GM12878 (cell line): ENCODE data around the gene SH3D19. TPM values are rescaled to one million over a fixed set of nuclear protein-coding genes. Genes with fewer than 3 reads are reported as not detected.
A peak's percentile ranks its signal among the peaks of the same experiment; 100 is the strongest.

Experiments used
- ATAC-seq: fragments of 200-7000 bp; cut with Tn5 transposase; 3 replicates; pipeline ENCODE4 v1.9.1; 2020; ENCODE audit warnings: mild to moderate bottlenecking, moderate library complexity
- BruUV-seq: library from RNA; stranded (reverse); fragments of 400-500 nt; replicated peaks from 2 replicates; lab custom pipeline; 2021; lab: Mats Ljungman, UMichigan
- CTCF ChIA-PET: fragments of 300-600 bp; sonication (Branson Sonifier 250); formaldehyde crosslinking; extraction: SDS; loops from one replicate; lab custom pipeline; 2021; ENCODE audit warnings: inconsistent platforms; lab: Yijun Ruan, JAX
- POLR2A ChIA-PET: fragments of 350-600 bp; formaldehyde crosslinking; extraction: SDS; loops from one replicate; lab custom pipeline; 2021; ENCODE audit warnings: inconsistent platforms; lab: Charles Lee
- RAD21 ChIA-PET: fragments of 300-600 bp; sonication (Branson Sonifier 250); formaldehyde crosslinking; loops from one replicate; lab custom pipeline; 2023; ENCODE audit warnings: antibody characterized with exemption; ENCODE audit not compliant: unreplicated experiment; lab: Charles Lee
- SMC1A ChIA-PET: fragments of 300-600 bp; sonication (Branson Sonifier 250); formaldehyde crosslinking; loops from one replicate; lab custom pipeline; 2023; ENCODE audit not compliant: unreplicated experiment, uncharacterized antibody; lab: Charles Lee
- DNase-seq: peaks from one replicate; pipeline ENCODE4 v3.0.0-alpha.2; 2011; ENCODE audit warnings: low read depth, low spot score
- FAIRE-seq: peaks from 3 replicates; lab custom pipeline; 2011; peaks lifted over from hg19 to GRCh38; lab: Jason Lieb, UNC
- H2AFZ ChIP-seq: 2 replicates; pipeline ENCODE4 v1.6.0; 2011; ENCODE audit warnings: low read depth, low read length, control low read depth; ENCODE audit not compliant: control insufficient read depth
- H3K27ac ChIP-seq: 2 replicates; pipeline ENCODE4 v1.5.1; 2011; ENCODE audit warnings: control low read depth; ENCODE audit not compliant: control insufficient read depth, insufficient read depth
- H3K27me3 ChIP-seq, 2 experiments: replicated peaks in 1 of 2; 2 replicates each; pipeline versions ENCODE4 v1.6.0 to v1.6.1; 2011; ENCODE audit warnings: low read length in 1 of 2; ENCODE audit not compliant: control insufficient read depth in 2 of 2, insufficient read depth in 2 of 2
- H3K36me3 ChIP-seq, 2 experiments: 2 replicates each; pipeline ENCODE4 v1.5.1; 2011; ENCODE audit warnings: low read length in 1 of 2; ENCODE audit not compliant: control insufficient read depth in 2 of 2, insufficient read depth in 2 of 2
- H3K4me1 ChIP-seq: 2 replicates; pipeline ENCODE4 v1.6.1; 2011; ENCODE audit warnings: mild to moderate bottlenecking, low read length, moderate library complexity, mixed read lengths; ENCODE audit not compliant: control insufficient read depth, insufficient read depth
- H3K4me2 ChIP-seq: 2 replicates; pipeline ENCODE4 v1.6.0; 2011; ENCODE audit warnings: control low read depth; ENCODE audit not compliant: control insufficient read depth, insufficient read depth
- H3K4me3 ChIP-seq: fragments of 200-600 bp; sonication (generic); 2 replicates; pipeline ENCODE4 v1.5.1; 2016
- H3K79me2 ChIP-seq: 2 replicates; pipeline ENCODE4 v1.6.0; 2011; ENCODE audit warnings: low read length; ENCODE audit not compliant: control insufficient read depth, insufficient read depth
- H3K9ac ChIP-seq: 2 replicates; pipeline ENCODE4 v1.8.0; 2011; ENCODE audit warnings: low read length, control low read depth, mixed read lengths; ENCODE audit not compliant: control insufficient read depth, insufficient read depth
- H3K9me3 ChIP-seq: replicated peaks from 3 replicates; pipeline ENCODE4 v1.5.1; 2011; ENCODE audit warnings: mild to moderate bottlenecking, low read length; ENCODE audit not compliant: control insufficient read depth, insufficient read depth
- H4K20me1 ChIP-seq: 2 replicates; pipeline ENCODE4 v1.6.0; 2011; ENCODE audit not compliant: control insufficient read depth, insufficient read depth
- HDAC2 ChIP-seq: fragments of 200-600 bp; sonication (generic); IDR thresholded peaks from 2 replicates; pipeline ENCODE4 v1.6.1; 2017
- HDGF ChIP-seq: fragments of 450-650 bp; IDR thresholded peaks from 2 replicates; pipeline ENCODE4 v1.6.1; 2016; ENCODE audit warnings: antibody characterized with exemption
- IKZF2 ChIP-seq, 2 experiments: fragments of 450-650 bp; IDR thresholded peaks; 2 replicates each; pipeline ENCODE4 v1.6.1; 2017; ENCODE audit warnings: mild to moderate bottlenecking in 2 of 2, moderate library complexity in 2 of 2
- NFIC ChIP-seq: IDR thresholded peaks from 2 replicates; pipeline ENCODE4 v1.6.1; 2012; ENCODE audit warnings: low read depth, mild to moderate bottlenecking, inconsistent platforms, low read length, moderate library complexity
- NFYB ChIP-seq: IDR thresholded peaks from 2 replicates; pipeline ENCODE4 v1.6.1; 2011; ENCODE audit warnings: low read depth, mild to moderate bottlenecking, low read length, improper control_type of control experiment, moderate library complexity; ENCODE audit not compliant: insufficient read depth
- RELA ChIP-seq: fragments of 450-650 bp; IDR thresholded peaks from 2 replicates; pipeline ENCODE4 v1.8.0; 2014; ENCODE audit warnings: borderline replicate concordance; ENCODE audit not compliant: partially characterized antibody
- WGBS: methylation state at CpG from one replicate; pipeline ENCODE4 v1.1.6; 2016; ENCODE audit warnings: low lambda C conversion rate; ENCODE audit not compliant: insufficient replicate concordance, insufficient coverage; ENCODE audit errors: missing lambda C conversion rate; 5-methylcytosine and 5-hydroxymethylcytosine counted together
- in situ Hi-C: fragments of 300-500 bp; cut with MboI; formaldehyde crosslinking; loops from 9 replicates; pipeline ENCODE4 v1.14.3; 2018; ENCODE audit warnings: mixed read lengths
- intact Hi-C: fragments of 100-400 bp; cut with micrococcal nuclease; formaldehyde crosslinking; loops from one replicate; pipeline ENCODE4 v1.14.2; 2022; ENCODE audit not compliant: unreplicated experiment
- polyA plus RNA-seq, 11 experiments: library from polyadenylated mRNA; depleted of rRNA in 4 of 11; unstranded in 6 of 11; stranded (reverse) in 5 of 11; fragments of >200 nt; fragmentation: Nextera tagmentation in 4 of 11; fragmentation: Illumina TruSeq in 1 of 11; extraction: Ambion mirVana in 4 of 11; extraction: Trizol in 1 of 11; gene quantifications; 1 replicate in 1 of 11; 2 replicates in 10 of 11; pipeline versions ENCODE4 v1.2.1 to v1.2.3, GENCODE V29; 2011 to 2016; ENCODE audit warnings: inconsistent platforms in 2 of 11, missing spikeins in 2 of 11, low read depth in 1 of 11
- total RNA-seq, 4 experiments: library from RNA; depleted of rRNA in 3 of 4; stranded (reverse); fragments of >200 nt in 3 of 4; fragmentation: Illumina TruSeq in 1 of 4; extraction: Trizol in 1 of 4; gene quantifications; 2 replicates each; pipeline versions ENCODE4 v1.2.1 to v1.2.3, GENCODE V29; 2013 to 2021

The SH3D19 gene
- total and polyA plus RNA-seq, 10 of the 15 experiments (the other 5 are each of a cell fraction or from before 2014, with no cell fraction given) = 0.03 to 6.9 (median 0.33) TPM; not detected in 3

DNA sequence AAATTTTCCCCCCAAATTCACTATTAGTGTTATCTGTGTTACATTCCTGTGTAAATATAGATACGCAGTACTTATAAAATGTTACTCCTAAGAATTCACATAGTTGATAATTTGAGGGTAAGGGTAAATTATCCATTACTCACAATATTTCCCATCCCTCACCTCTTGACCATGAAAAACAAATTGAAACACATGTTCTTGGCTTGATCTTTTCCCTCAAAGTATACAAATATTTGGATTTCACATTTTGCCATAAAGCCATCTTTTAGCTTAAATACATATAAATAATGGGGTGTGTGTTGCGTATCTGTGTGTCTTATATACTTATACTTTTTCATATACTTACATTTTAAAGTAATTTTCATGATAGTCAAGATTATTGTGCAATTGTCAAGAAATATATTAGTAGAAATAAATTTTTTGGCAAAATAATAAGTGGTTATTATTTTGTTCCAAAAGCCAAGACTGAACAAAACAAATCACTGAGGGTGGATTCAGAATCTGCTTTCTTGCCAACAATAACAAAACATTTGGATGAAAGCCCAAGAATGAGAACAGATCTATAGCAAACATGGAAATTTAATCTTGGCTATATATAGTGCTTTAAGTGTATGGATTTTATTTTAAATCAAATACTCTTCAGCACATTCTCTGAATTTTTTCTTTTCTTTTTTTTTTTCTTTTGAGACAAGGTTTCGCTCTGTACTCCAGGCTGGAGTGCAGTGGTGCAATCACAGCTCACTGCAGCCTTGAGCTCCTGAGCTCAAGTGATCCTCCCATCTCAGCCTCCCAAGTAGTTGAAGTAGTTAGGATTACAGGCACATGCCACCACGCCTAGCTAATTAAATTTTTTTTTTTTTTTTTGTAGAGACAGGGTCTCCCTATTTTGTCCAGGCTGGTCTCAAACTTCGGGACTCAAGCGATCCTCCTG is 97.0 kb downstream of the SH3D19 start:
- Histone ChIP-seq H3K4me2 (no peak overlapping the region), H3K27ac (no peak overlapping the region), H3K79me2 (no peaks in the 10 kb centered on the region), H3K4me1 (no peaks in the 10 kb centered on the region), H3K4me3 (no peak overlapping the region), H3K9me3 (no peaks in the 10 kb centered on the region), H3K36me3 (no peaks in the 10 kb centered on the region), H3K27me3 (no peaks in the 10 kb centered on the region; a peak in 1 of 4 replicates), H3K9ac (no peak overlapping the region), H2AFZ (no peak overlapping the region), H4K20me1 (no peaks in the 10 kb centered on the region)
- ChIA-PET SMC1A (interaction anchor here (0.6 kb wide), 1 partner anchor 1177 kb away, joined by 3 read pairs; no protein-coding TSS in a partner anchor), RAD21 (no interaction called here), POLR2A (no interaction called here), CTCF (interaction anchor here (0.5 kb wide), 2 partner anchors 48 to 1395 kb away, joined by 3 read pairs; no protein-coding TSS in a partner anchor)
- FAIRE-seq = no peak
- no peak for TF ChIP-seq NFIC
- TF ChIP-seq NFYB = 0 out of 2 replicates have a peak, but pooled peaks have one; percentile 10
- TF ChIP-seq RELA = no peak
- in situ Hi-C loops (no loop called here), intact Hi-C loops (no loop called here)
- no peak for DNase-seq
- BruUV-seq = no TSS peak
- 35% methylated on average over 6 of the region's 6 CpGs for WGBS
- no peak for ATAC-seq

DNA sequence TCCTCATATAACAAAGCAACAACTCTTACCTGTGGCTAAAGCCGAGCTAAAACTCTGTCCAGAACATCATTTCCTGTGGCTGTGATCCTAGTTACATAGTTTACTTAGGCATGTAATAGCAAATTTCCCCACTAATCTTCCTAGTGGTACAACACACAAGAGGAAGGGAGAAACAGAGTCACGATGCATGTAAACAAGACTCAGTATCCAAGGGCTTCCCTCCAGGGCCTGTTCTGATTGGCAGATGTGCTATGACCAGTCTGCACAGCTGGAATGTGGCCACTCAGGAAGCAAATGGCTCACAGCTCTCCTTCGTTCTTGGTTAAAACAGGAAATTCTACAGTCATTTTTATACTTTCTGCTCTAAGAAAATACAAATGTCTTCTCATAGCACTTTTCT is 97.7 kb downstream of the SH3D19 start:
- TF ChIP-seq HDAC2 (no peak), NFYB (0 out of 2 replicates have a peak, but pooled peaks have one; percentile 36), IKZF2 (IDR thresholded peaks at IDR 0.05) (no peak), HDGF (no peak)
- Histone ChIP-seq H4K20me1 (no peaks in the 10 kb centered on the region), H3K27me3 (no peaks in the 10 kb centered on the region; a peak in 1 of 4 replicates), H2AFZ (no peak overlapping the region), H3K27ac (no peak overlapping the region), H3K9ac (no peak overlapping the region), H3K36me3 (no peaks in the 10 kb centered on the region), H3K4me2 (no peak overlapping the region), H3K9me3 (no peaks in the 10 kb centered on the region), H3K79me2 (no peaks in the 10 kb centered on the region), H3K4me3 (no peak overlapping the region), H3K4me1 (no peaks in the 10 kb centered on the region)
- no peak for FAIRE-seq
- intact Hi-C loops (no loop called here), in situ Hi-C loops (no loop called here)
- peak; percentile 30; the same call in 2 of the 3 replicates for ATAC-seq
- CTCF ChIA-PET = interaction anchor here (0.5 kb wide), 1 partner anchor 1396 kb away, joined by 3 read pairs; no protein-coding TSS in a partner anchor
- RAD21 ChIA-PET = no interaction called here
- POLR2A ChIA-PET = no interaction called here
- BruUV-seq = no TSS peak
- 4% methylated on average over 3 of the region's 3 CpGs for WGBS
- SMC1A ChIA-PET = no interaction called here
- no peak for DNase-seq
